SK-N-MC (cell line): ENCODE results near the gene EEIG1.

Experiments used
- EZH2 ChIP-seq: fragments of 200-600 bp; sonication (generic); IDR thresholded peaks from one replicate; pipeline ENCODE4 v1.6.1; 2017; ENCODE audit warnings: antibody characterized with exemption
- FOXP2 ChIP-seq: optimal IDR thresholded peaks from 2 replicates; pipeline ENCODE3; 2011; ENCODE audit warnings: mild to moderate bottlenecking, moderate library complexity; ENCODE audit not compliant: insufficient read depth; ENCODE audit errors: extremely low read length, control extremely low read depth
- POLR2AphosphoS5 ChIP-seq: IDR thresholded peaks from 2 replicates; pipeline ENCODE4 v1.6.1; 2012; ENCODE audit warnings: mild to moderate bottlenecking, low read depth, low read length, borderline replicate concordance

GRCh38 chr9:127977884-127978647, 2.7 kb downstream of the EEIG1 start:
- no peak for TF ChIP-seq POLR2AphosphoS5
- TF ChIP-seq EZH2: no peak
- no peak for TF ChIP-seq FOXP2
